KG1 (cell line): Measurements from ENCODE around the gene RAB9B.
"Not testable (repeated sequence)": the region's sequence is repeated elsewhere in the genome, so short reads cannot be mapped to it uniquely, and the experiment has no call there.

Source experiments
- DNase-seq: peaks from one replicate; lab custom pipeline; 2025; lab: John Stamatoyannopoulos, UW

RAB9B gene, protein sequence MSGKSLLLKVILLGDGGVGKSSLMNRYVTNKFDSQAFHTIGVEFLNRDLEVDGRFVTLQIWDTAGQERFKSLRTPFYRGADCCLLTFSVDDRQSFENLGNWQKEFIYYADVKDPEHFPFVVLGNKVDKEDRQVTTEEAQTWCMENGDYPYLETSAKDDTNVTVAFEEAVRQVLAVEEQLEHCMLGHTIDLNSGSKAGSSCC

DNA sequence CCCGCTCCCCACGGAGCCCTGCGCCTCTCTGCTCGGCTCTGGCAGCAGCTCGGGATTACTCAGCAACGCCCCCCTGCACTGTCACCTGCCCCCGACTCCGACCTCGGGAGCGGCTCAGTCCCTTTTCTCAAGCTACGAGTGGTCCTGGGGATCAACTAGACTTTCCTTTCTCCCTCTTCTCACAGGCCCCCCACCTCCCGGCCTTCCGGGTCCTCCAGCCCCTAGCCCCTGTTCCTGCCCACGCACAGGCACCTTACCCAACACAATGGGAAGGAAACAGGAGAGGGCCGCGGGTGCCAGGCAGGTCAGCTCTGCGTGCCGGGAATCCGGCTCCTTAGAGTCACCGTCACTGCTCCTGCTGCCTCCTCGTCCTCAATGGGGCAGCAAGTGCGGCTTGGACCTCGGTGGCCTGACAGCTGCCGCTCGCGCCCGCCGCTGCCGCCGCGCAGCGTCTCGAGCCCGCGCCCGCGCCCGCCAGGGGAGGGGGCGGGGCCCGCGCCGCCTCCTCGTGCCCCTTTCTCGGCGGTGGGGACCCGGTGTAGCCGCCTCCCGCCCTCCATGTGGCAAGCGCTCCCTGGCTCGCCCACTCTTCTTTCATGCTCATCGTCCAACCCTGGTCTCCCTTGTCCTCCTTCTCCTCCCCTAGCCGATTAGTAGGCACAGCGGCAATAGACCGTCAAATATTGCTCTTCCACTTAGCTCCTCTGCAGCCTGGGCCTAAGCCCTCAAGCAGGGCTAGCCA lies at the start of gene RAB9B:
Gene RAB9B, minus strand, starts transcription at position 455 of the 742 bp plus-strand sequence. CDS start 6,473 bp downstream, outside the sequence.
- no peak for DNase-seq

DNA sequence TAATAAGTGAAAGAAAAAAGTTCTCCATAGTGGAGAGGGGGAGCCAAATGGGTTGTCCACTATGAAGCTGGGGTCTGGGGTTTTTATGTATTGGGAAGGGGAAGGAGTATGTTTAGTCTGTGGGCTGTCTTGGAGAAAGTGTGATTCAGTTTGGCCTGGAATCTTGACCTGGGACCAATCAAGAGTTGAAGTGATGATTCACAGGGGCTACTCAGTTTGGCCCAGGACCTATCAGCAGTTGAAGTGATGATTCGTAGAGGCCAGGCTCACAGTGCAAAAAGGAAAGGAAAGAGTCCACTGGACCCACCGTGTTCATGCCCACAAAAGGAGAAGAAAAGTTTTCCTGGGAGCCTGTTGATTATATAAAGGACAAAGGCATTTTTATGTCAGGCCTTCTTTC lies 47.3 kb upstream of the RAB9B start:
- no peak for DNase-seq

DNA sequence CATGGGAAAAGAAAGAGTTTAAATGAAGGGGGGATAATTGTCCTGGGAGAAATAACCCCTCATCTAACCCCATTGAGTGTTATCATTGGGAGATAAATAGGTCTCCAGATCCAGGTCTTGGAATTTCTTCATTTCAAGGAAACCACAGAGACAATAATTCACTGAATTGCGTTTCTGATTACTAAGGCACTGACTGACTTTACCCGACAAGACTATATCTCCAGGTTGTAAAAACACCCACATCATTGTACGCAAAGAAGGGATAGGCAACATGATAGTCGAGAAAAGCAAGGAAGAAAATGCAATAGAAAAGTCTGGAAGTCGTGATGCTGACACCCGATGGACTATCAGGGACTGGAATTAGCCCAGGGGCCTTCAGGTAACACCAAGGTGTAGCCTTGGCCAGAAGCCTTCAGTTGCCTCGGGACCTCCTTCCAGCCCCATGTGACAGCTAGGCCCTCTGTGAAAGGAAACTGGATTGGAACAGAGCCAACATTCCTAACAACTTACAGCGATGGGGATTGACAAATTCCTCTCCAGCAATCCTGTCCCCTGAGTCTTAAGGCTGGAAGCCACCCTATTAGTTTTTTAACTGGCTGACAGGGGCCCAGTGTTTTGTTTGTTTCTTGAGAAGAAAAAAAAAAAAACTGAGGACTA lies 46.5 kb upstream of the RAB9B start:
- DNase-seq: no peak

DNA sequence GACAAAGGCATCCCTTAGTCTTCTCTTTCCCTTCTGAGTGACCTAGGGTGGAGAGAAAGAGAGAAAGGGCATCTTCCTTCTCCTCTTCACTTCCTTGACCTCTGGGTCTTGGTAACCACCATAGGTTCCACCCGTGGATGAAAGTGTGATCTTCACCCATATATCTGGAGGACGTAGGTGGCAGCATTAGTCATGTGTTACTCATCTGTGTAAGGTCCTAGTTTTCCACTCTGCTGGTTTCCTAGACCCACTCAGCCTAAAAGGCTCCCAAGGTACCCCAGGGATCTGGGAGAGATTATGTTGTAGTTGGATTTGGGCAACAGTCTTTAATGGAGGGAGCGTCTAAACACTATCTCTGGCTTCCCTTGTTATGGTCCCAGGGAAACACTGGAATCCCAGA lies 45.5 kb upstream of the RAB9B start:
- DNase-seq: no peak

DNA sequence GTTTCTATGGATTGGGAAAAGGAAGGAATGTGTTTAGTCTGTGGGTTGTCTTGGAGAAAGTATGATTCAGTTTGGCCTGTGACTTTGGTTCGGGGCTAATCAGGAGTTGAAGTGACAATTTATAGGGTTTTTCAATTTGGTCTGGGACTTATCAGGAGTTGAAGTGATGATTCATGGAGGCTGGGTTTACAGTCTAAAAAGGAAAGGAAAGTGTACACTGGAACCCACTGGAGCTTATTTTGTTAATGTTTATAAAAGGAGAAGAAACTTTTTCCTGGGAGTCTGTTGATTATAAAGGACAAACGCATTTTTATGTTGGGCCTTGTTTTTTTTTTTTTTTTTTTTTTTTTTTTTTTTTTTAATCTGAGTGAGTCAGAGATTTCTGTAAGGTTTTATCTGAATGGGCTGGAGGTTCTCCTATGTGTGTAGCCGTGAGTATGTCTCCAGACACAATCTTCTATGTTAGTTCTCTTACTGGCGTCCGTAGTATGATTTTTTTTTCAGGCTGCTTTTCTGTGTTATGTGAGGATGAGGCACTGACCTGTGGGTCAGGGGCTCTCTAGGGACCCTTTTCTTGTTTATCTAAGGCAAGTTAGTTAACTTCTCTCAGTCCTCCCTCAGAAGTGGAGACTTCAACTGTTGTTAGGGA lies 33.0 kb upstream of the RAB9B start:
- DNase-seq: no peak

DNA sequence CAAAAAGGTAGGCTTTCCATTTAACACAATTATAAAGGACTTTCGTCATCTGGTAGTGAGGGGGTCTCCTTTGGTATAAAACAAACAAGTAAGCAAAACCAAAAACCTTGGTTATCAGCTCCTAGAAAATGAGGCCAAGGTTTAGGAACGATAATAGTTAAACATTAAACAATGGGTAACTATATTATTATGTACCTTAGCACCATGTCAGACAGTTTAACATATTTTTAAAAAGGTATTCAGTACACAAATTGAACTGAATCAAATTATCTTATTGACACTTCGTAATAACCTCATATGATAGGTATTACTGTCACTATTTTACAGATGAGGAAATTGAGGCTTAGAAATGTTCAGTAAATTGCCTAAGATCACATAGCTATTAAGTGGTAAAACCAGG lies 32.1 kb upstream of the RAB9B start:
- no peak for DNase-seq

DNA sequence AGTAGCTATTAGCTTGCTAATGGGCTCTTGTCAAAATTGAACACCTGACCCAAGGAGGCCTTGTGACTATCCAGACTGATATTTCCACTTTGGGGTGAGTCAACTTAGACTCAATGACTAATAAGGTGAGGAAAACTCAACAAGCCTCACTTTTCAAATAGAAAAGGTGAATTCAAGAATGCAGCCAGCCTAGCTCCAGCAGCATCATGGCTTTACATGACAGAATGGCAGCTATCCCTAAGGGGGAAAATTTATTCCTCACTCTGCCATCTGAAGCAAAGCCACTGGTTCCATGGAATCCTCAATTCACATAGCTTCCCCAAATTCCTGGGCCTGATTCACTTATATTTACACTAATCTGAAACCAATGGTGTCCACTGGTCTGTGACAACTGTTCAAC lies 29.1 kb upstream of the RAB9B start:
- DNase-seq: no peak

DNA sequence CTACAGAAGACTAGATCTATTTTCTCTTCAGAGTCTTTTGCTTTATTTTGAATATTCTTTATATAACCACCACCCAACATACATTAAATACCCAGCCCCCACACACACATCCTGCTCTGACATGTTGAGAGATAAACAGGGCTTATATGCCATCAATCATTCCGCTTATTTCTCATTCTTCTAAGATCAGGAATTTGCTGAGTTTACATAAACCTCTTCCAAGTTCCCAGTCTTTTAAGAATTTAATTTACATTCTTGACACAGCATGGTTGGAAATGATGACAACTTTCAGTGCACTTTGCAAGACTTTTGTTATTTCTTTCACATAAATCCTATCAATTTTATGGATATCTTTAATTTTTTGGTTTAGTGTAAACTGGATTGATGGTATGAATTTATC lies 17.5 kb upstream of the RAB9B start:
- no peak for DNase-seq

DNA sequence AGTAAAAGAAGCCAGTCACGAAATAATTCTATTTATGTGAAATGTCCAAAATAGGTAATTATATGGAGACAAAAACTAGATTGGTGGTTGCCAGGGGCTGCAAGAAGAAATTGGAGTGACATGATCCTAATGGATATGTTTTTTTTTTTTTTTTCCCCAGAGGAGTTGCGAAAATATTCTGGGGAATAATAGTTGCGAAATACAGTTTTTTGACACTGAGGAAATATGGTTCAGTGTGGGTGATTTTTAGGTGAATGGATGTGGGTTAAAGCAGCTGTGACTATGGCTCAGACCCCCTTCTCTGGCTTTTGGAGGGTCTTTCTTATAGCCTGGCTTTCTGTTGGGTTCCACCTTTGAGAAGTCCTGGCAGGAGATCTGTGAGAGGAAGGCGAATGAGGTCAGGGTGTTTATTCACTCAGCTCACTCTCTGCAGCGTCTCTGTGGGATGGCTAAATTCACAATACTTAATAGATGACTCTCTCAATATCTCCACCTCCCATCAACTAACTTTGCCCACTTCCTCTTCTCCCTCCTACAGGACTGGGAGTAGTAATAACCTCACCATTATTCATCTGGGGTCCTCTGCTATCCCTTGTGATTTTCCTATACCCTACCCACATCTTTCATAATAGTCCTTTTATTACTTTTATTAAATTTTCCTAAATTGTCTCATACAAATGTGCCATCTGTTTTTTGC lies 15.3 kb upstream of the RAB9B start:
- DNase-seq: no peak

DNA sequence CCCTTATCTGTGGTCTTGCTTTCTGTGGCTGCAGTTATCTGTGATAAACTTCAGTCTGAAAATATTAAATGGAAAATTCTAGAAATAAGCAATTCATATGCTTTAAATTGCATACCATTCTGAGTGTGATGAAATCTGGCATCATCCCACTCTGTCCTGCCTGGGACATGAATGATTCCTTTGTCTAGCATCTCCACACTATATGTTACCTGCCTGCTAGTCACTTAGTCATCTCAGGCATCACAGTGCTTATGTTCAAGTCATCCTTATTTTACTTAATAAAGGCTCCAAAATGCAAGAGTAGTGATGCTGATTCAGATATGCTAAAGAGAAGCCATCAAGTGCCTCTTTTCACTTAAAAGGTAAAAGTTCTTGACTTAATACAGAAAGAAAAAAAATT lies 14.3 kb upstream of the RAB9B start:
- DNase-seq: no peak

DNA sequence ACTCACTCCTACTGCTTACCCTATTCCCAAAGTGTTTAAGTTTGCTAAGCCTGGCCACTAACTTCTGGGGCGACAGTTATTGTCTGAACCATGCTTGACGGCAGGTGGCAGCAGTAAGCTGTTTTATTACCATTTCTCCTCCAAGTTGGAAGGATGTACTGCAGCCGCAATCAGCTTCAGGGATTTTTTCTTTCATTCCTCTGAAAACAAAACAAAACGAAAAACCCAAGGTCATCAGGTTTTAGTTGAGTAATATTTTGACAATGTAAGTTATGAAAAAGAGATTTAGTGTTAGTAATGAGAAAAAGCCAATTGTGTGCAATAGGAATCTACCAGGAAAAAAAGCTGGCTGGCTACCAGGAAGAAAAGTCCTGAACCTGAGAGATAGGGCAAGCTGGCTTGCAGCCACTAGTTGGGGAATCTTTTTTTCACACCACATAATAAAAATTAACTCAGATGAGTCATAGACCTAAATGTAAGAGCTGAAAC lies 13.2 kb upstream of the RAB9B start:
- peak; percentile 9 for DNase-seq

DNA sequence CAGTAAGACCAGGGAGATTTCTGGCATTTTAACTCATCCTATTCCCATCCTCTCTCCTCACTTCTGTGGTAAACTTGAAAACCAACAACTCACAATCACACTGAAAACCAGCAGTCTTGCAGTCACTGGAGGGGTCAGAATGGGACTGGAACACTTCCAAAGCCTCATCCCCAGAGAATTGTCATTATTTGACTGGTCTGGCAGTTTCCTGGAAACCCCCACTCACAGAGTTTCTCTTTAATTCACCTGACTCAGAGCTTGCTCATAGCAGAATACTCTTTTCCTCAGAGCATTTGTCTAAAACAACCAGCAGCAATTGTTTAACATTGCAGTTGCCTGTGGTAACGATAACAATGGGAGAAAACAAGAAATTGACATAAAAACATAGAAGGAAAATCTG lies 7.3 kb upstream of the RAB9B start:
- DNase-seq: no peak

DNA sequence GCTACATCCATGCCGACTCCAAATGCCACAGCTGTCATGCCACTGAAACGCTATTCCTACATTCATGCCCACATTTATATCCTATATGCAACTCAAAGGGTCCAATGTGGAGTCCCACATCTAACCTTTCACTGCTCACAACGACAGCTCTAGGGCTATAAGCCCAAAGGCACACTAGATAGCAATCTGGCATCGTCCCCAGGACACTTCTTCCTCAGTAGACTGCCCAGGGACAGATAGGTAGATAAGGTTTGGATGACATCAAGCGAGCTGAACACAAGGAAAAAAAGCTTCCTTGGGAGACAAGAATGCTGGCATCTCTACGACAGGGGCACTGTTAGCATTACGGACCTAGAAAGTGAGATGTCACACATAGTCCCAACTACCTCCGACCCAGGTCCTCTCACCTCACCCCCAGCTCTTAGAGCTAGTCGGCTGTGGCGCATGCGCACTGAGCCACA lies 685 bp downstream of the RAB9B start:
- no peak for DNase-seq

DNA sequence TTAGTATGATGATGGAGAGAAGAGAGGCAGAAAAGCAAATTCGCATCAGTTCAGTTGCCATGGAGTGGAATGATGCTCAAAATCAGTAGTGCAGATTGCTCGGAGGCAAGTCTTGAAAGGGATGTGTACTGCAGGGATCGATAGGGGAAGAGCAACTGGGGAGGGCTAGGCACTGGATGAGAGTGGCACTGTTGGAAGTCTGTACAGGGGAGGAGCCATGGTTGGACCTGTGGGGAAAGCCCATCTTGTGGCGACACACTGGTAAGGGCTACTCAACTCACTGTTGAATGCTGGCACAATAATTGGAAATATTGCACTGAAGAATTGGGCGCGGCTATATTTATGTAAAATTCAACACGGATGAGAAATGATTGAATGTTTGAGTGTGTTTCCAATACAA lies 1.2 kb downstream of the RAB9B start:
- DNase-seq: no peak

DNA sequence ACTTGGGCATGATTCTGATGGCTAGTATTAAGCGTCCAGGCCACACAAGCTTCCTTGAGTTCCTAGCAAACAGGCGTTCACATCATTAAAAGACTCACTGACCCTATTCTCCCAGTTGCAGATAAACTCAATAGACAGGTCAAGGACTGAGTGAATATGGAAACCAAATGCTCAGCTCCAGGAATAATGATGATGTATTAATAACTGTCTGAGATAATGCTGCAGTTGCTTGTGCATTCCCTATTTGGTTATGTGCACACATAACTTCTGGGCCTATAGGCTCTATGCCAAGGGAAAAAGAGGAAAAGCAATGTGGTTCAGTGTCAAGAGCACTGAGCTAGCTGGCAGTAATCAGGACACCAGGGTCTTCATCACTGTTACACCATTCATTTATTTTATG lies 3.5 kb downstream of the RAB9B start:
- no peak for DNase-seq

DNA sequence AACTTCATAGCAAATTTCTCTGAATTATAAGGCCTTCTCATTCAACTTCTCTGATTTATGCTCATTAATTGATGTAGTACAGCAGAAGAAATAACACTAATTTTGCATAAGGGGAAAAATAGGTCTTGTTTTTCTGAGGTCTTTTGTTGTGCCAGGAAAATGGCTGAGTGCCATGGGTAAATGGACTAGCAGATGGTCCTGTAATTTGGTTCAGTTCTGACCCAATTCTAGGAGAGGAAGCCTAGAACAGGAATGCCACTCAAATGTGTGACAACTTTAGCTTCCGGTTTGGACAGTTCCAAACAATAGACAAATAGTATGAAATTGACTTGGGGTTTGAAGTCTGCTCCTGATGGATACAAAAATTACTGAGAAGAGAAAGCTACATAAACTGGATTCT lies 6.2 kb downstream of the RAB9B start:
- DNase-seq: no peak

DNA sequence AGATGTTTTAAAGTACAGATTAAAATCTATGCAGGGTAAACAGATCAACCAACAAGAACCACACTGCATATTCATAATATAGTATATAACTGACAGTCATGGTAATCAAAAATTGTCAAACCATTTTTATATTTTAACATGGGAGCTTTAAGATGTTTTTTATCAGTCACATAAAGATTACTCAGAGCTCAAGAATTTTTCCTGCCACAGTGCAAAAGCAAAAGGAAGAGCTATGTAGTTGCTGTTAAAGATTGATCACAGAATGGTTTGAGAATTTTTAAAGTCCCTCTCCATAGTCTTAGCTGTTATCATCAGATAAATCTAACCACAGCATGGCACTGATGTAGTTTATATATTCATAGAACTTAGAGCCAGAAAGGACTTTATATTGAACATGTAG lies 8.5 kb downstream of the RAB9B start:
- no peak for DNase-seq

DNA sequence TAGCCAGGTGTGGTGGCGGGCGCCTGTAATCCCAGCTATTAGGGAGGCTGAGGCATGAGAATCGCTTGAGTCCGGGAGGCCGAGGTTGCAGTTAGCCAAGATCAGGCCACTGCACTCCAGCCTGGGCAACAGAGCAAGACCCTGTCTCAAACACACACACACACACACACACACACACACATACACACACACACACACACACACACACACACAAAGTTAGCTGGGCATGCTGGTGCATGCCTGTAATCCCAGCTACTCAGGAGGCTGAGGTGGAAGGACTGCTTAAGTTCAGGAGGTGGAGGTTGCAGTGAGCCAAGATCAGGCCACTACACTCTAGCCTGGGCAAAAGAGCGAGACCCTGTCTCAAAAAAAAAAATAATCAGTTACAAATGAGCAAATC lies 11.3 kb downstream of the RAB9B start:
- DNase-seq: not testable (repeated sequence)

DNA sequence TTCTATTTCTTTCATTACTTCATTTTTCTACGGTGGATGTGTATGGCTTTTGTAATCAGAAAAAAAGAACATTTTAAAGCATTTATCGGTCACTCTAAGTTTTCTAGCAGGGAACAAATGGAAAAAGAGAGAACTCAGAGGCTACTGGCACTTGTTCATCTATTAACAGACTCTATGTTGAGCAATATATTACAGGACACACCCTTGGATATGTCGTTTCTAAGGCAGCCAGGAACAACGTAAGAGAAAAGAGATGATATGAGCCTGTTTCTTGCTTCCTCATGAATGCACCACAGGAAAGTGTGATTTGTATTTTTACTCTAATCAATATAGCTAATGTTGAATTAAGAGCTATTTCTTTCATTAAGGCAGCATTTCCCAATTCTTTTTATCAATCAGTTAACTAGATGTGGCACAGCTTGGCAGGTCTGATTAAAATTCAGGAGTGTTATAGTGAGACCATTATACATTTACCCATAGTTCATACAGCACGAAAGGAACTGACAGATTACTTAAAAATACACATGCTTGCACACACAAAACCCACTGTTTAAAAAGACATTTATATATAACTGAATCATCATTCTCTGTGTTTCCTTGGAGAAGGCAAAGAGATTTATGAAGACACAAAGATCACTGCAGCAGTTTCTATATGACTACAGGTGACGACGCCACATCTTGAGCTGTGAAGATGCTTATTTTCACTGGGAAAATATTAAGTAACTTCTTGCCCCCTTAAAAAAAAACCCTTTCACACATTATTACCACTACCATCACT lies 13.0 kb downstream of the RAB9B start:
- DNase-seq: no peak

DNA sequence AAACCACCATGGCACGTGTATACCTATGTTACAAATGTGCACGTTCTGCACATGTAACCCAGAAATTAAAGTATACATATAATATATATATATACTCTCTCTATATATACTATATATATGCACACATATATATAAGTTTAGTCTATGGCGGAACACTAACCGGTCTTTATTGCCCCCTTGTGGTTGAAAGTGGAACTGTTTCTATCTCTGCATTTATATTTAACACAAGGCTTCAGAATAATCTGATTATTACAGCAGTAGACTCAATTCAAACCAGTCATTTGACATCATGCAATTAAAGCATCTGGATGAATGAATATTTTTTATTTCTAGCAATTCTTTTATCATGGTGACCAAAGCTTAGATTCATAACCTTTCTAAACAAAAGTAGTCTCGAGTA lies 14.6 kb downstream of the RAB9B start:
- peak; percentile 26 for DNase-seq

DNA sequence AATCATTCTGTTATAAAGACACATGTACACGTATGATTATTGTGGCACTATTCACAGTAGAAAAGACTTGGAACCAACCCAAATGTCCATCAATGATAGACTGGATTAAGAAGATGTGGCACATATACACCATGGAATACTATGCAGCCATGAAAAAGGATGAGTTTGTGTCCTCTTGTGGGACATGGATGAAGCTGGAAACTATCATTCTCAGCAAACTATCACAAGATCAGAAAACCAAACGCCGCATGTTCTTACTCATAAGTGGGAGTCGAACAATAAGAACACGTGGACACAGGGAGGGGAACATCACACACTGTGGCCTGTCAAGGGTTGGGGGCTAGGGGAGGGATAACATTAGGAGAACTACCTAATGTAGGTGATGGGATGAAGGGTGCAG lies 15.0 kb downstream of the RAB9B start:
- DNase-seq: not testable (repeated sequence)
